Right hindlimb (tissue), 1 donor: ENCODE data around the gene ETS2.

Experiments
- DNase-seq: peaks from one replicate; pipeline ENCODE4 v3.0.0-alpha.2; 2018

Gene ETS2

GRCh38 chr21:38780879-38781278 is 24.9 kb upstream of the ETS2 start:
- DNase-seq, result no peak

DNA sequence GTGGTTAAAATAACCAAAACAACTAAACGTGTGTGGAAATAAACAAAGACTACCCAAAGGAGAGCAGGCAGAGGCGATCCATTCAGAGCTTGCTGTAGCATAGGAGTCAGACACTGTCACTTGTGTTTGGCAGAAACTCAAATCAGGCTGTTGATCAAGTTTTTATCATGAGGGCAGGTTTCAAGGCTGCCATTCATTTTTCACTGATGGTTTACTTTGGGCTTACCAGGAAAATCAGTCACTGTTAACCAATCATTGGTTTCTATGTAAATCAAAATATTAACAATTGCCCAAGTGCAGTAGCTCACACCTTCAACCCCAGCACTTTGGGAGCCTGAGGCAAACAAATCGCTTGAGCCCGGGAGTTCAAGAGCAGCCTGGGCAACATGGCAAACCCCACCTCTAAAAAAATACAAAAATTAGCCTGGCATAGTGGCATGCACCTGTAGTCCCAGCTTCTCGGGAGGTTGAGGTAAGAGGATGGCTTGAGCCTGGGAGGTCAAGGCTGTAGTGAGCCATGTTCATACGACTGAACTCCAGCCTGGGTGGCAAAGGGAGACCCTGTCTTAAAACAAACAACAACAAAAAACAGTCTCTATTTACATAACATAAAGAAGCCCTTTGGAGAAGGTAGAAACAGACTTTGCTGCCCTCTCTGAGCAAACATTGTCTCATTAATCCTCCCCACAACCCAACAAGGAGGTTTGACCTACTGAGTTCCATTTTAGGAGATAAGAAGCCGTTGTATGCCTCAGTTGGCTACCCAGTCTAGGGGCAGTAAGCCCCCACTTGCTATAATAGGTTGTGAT is 21.1 kb upstream of the ETS2 start:
- DNase-seq, result no peak

DNA sequence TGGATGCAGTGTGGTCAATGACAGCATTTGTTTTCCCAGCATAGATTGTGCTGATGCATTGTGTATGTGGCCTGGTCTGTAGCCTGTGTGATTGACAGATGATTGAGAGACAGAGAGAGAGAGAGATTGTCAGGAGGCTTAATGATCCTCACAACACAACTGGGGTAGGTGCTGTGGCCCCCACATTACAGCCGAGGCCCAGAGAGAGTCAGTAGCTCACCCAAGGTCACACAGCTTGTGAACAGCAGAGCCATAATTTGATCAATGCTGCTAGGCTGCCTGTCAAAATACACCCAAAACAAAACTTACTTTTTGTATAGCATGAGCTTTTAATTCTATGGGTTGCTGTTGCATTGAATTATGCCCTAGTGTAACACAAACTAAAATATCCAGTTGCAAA is 20.2 kb upstream of the ETS2 start:
- DNase-seq, result no peak

DNA sequence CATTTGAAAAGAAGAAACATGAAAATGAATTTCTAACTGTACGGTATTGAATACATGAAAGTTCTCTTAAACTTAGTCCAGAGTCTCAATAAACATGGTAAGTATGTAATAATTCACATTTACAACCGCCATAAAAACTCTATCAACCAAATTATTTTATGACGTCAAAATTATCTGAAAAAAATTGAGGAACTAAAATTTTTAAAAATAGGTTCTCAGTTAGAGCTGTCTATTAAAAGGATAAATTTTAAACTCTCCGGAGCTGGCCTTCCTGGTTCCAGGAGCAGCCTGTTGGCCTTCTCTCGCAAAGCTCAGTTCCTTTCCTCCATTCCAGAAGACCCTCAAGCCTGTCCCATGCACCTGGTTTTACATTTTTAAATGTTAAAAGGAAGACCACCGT is 18.7 kb upstream of the ETS2 start:
- DNase-seq, result no peak

DNA sequence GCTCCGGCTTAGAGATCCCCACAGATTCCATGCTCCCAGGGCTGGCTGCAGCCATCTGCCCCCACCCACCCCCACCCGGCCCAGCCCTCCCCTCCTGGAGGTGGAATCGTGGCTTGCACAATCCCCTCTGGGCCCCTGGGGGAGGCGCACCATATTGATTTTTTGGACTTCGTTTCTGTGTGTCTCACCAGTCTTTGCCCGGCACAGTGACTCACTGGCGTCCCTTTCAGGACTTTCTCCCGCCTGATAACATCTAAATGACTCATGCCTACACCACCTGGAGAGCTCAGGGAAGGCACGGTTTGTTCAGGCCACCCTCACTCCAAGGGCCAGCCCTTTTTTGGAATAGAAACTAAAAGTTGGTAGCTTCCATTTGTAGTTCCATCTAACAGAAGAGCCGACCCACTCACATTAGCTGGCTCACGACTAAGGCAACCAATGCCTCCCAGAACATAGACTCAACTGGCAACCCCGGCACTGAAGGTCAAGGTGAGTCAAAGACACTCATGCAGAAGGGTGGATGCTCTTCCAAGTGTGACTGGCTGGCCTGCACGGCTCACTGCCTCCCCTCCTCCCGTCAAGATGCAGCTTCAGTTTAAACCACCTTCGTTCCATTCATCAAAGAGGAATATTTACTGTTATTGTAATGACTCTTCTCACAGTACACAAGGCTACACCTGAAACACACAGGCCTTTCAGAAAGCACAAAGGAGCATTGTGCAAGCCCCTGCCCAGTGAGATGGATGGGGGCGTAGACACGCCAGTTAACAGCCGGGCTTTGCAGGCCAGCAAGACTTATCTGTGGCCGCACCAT is 18.1 kb upstream of the ETS2 start:
- no peak for DNase-seq

- no peak for DNase-seq
These were observed 17.3 kb upstream of the ETS2 start for GRCh38 chr21:38788275-38788905.

GRCh38 chr21:38789275-38789674 is 16.5 kb upstream of the ETS2 start:
- no peak for DNase-seq

- DNase-seq, result no peak
These were observed 15.7 kb upstream of the ETS2 start for GRCh38 chr21:38790059-38790458.

DNA sequence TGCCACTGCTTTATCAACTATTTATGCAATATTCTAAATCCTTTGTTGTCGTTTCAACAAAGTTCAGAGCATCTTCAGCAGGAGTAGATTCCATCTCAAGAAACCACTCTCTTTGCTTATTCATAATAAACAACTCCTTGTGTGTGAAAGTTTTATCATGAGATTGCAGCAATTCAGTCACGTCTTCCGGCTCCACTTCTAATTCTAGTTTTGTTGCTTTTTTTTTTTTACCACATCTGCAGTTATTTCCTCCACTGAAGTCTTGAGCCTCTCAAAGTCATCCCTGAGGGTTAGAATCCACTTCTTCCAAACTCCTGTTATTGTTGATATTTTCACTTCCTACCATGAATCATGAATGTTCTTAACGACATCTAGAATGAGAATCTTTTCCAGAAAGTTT is 14.8 kb upstream of the ETS2 start:
- no peak for DNase-seq

DNA sequence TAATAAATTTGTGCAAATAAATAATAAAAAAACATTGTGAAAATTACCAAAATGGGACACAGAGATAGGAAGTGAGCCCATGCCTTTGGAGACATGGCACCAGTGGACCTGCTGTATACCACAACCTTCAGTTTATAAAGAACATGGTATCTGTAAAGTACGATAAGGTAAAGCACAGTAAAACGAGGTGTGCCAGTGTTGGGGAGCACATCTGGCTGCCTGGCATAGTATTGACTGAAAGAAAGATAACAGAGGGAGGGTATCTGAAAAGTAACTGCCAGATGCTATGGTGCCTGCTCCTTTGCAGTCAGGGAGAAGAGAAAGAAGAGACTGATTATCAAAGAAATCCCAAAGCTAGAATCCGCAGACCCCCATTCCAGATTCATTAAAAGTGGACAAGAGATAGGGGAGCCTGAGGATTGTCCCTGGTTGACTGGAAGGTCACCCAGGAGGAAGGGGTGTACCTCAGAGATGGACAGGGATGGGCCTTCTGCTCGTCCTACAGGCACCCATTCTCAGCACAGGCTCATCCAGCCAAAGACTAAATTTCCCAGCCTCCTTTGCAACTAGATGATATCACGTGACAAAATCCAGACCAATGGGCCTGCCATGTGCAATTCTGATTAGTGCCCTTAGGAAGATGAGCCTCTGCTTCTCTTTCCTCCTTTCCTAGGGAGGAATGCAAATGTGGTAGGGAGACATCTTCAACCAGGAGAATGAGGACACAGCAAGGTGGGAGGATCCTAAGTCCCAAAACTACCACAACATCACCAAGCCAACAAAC is 12.9 kb upstream of the ETS2 start:
- no peak for DNase-seq

GRCh38 chr21:38793926-38794713 is 11.6 kb upstream of the ETS2 start:
- DNase-seq, result no peak

- DNase-seq, result no peak
These were observed 10.8 kb upstream of the ETS2 start for GRCh38 chr21:38794978-38795377.

DNA sequence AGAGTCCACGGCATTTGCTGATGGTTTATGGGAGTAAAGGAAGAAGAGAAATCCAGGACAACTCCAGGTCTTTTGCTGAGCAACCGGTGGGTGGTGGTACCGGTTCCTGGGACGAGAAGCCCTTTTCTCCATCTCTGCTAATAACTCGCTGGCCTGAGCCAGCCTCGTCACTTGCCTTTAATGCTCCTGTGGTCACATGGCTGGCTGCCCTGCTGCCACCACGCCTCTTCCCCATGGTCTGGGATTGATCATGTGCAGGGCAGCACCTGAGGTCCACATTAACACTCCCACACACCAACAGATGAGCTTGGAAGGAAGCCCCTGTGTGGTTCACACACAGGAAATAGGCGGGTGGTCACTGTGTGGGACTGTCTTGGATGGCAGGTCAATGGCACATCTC is 10.3 kb upstream of the ETS2 start:
- DNase-seq, result no peak

- DNase-seq, result no peak
These were observed 9.3 kb upstream of the ETS2 start for GRCh38 chr21:38796424-38796823.

DNA sequence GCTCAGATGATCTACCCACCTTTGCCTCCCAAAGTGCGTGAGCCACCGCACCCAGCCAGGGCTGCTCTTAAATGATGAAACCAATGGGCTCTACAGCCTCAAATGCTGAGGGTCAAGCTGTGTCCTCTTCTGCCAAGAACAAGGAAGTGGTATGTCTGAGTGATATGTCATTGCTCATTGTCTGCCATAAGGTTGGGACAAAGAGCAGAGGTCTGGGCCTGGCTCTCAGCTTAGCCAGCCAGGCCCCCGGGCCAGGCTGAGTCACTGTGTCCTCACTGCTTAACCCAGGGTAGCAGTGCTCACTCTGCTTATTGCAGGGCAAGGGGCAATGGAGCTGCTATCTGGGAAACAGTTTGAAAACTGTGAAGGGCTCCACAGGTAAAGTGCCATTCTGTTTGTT is 8.3 kb upstream of the ETS2 start:
- no peak for DNase-seq

DNA sequence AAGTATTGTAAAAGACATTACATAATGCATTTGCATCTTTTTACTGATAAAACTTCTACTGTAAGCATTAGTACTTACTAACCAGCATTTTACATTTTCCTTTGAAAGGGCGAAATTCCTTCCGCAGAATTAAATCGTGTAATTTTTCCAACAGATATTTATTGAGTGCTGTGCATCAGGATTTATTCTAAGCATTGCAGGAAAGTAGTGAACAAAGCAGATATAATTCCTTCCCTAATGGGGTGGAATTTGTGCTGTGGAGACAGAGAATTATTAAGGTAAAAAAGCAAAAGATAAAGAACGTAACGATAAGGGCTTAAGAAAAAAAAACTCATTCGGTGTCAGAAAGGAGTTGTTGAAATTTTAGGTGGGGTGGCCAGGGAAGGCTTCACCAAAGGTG is 7.6 kb upstream of the ETS2 start:
- no peak for DNase-seq

GRCh38 chr21:38798481-38798882 is 7.2 kb upstream of the ETS2 start:
- DNase-seq, result no peak

DNA sequence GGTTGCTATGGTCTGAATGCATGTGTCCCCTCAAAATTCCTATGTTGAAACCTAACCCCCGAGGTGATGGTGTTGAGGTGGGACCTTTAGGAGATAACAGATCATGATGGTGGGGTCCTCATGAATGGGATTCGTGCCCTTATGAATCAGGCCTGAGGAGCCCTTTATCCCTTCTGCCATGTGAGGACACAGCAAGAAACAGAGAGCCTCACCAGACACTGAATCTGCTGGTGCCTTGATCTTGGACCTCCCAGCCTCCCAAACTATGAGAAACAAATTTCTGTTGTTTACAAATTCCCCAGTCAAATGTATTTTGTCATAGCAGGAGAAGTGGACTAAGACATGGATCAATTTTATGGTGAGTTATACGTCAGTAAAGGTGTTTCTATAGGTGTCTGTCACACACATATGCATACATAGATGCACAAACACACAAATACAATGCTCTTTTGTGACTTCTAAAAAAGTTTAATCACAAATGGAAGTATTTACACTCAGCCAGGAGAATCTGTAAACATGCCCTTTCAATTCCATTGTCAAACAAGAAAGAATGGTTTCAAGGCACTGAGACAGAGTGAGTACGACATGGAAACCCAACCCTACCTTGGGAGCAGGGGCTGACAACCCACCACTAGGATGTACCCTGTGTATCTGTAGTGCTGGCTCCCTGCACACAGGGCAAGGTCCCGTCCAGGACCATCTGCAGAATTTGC is 5.5 kb upstream of the ETS2 start:
- no peak for DNase-seq

DNA sequence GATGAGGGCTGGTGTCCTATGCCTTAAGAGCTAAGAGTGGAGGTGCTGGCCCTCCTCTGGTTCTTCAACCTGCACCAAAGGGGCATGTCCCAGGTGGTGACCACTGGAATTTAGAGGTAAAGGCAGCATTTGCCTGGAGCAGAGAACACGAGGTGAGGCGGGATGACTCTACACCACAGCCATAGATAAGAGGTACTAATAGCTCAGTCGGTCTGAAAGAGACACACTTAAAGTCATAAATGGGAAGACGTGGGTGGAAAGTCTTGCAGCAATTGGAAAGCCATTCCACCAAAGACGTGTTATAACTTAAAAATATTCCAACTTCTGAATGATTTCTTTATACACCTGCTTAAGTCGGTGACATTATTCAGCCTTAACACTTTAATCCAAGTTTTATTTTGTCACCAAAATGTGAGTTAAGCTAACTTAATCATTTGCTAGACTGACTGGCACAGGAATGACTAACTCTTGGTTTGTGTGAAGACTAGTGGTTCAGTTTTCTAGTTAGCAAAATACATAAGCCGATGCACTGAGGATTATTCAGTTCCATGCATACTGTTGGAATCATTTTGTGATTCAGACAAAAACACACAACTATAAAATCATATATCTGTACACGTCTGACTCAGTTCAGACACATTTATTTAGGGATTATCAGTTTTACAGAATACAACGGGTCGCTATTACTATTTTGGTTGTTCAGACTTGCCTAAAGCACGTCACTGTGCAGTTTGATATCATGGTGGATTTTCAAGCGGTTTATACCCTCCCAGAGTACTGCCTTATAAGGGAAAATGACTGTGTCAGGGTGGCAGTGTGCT is 4.6 kb upstream of the ETS2 start:
- no peak for DNase-seq
